NK-92 (cell line): ENCODE measurements around the gene CLEC18B.
"Not testable (repeated sequence)": the region's sequence is repeated elsewhere in the genome, so short reads cannot be mapped to it uniquely, and the experiment has no call there.

Source experiments
- DNase-seq: peaks from one replicate; lab custom pipeline; 2025; ENCODE audit not compliant: unreplicated experiment; lab: John Stamatoyannopoulos, UW

CLEC18B gene

GRCh38 chr16:74420612-74421481 lies at the start of gene CLEC18B:
Gene CLEC18B (minus strand): TSS chr16:74421478. CDS start chr16:74421270, 208 bp downstream.
- not testable (repeated sequence) for DNase-seq

GRCh38 chr16:74469946-74470478 lies 48.7 kb upstream of the CLEC18B start:
- DNase-seq, result no peak

DNA sequence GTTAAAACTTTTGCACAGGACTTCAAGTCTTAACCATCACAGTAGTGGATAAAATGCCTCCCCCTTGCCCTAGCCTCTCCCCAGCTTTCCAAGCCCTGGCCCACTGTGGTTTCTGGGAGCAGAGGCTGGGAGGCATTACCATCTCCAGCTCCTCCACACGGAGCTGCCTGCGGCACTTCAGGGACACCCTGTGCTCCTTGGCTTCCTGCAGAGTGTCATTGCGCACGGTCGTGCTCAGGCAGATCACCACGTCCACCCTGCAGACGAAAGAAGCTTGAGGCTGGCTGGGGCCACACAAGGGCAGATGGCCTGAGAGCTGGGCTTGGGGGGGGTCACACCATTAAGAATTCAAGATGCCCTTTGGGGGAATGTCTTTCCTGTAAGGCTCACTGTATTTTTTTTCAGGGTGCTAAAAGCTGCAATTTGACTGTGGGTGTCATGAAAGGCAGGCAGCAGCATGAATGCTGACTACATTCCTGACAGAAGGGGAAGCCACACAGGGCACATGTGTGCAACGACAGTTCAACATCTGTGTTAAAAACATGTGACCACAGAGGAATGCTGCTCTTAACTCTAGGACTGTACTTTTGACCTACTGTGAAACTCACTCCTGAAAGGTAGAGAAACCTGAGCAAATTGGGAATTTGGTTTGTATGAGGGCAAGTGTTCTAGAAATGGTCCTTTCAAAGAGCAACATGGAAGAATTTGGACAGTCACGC lies 47.7 kb upstream of the CLEC18B start:
- DNase-seq, result no peak

GRCh38 chr16:74466872-74467271 lies 45.6 kb upstream of the CLEC18B start:
- no peak for DNase-seq

DNA sequence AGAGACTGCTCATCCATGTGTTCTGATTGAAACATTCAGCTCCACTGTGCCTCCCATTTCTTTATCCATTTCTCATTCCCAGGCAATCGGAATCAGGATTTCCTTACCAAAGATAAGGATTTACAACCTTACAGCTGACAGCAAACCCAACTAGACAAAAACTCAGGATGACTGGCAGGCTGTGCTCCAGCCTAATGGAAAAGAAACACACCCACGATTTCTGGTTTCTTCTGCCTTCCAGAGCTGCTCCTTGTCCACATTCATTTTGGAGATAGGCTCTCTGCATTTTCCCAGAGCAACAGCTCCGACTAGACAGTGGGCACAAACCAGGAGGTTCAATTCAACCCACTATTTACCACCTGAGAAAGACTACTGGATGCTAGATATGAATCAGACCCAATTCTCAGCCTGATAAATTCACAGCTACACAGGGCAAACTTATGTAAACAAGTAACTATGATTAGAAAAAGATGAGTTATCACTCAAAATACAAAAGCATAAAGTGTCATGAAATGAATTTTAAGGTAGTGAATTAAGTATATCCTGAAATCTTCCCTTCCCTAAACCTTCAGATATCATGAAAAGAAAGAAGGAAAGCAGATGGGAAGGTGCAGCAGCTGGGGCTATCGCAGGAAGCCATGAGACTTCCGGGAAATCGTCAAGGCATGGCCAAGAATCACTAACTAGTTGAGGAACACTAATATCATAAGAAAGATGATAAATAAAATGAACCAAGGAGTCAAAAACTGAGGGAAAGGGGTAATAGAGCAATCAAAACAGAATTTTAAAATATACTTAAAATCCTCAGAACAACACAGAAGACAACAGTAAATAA lies 44.8 kb upstream of the CLEC18B start:
- DNase-seq, result no peak

GRCh38 chr16:74465281-74465680 lies 44.0 kb upstream of the CLEC18B start:
- no peak for DNase-seq

DNA sequence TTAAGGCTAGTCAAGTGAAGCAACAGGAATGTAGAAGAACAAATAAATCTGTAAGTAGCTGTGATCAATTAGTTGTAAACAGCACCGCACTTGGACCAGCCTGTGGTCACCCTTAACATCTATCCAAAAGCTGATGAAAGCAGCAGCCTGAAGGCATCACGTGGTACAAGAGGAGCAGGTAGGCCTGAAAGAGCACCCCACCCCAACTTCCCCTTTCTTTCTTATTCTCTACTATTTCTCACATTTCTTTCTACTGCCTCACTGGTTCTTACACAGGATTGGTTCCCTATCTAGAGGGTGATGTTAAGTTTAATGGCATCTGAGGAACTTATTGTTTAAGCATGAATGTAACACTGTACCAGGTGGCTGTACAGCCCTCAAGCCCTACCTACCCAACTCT lies 42.6 kb upstream of the CLEC18B start:
- DNase-seq, result no peak

- DNase-seq, result no peak
These were observed 41.1 kb upstream of the CLEC18B start for GRCh38 chr16:74462361-74462760.

DNA sequence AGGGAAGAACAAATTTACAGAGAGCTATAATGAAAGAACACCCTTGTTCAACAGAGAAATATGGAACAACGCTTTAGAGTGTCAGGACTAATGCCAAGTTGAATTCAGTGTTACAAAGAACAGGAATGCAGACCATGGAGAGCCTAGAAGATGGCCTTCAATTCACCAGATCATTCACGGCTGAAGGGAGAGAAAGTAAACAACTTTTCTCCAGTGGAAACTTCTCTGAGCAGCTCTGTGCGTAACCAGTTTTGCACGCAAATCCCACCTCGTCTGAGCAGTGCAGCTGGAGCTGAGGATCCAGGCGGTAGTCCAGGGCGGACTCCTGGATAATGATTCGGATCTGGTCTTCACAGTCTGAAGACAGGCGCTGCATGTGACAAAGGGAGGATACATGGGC lies 40.5 kb upstream of the CLEC18B start:
- no peak for DNase-seq

GRCh38 chr16:74460542-74460941 lies 39.3 kb upstream of the CLEC18B start:
- DNase-seq, result no peak

GRCh38 chr16:74456290-74456625 lies 35.0 kb upstream of the CLEC18B start:
- DNase-seq, result no peak

DNA sequence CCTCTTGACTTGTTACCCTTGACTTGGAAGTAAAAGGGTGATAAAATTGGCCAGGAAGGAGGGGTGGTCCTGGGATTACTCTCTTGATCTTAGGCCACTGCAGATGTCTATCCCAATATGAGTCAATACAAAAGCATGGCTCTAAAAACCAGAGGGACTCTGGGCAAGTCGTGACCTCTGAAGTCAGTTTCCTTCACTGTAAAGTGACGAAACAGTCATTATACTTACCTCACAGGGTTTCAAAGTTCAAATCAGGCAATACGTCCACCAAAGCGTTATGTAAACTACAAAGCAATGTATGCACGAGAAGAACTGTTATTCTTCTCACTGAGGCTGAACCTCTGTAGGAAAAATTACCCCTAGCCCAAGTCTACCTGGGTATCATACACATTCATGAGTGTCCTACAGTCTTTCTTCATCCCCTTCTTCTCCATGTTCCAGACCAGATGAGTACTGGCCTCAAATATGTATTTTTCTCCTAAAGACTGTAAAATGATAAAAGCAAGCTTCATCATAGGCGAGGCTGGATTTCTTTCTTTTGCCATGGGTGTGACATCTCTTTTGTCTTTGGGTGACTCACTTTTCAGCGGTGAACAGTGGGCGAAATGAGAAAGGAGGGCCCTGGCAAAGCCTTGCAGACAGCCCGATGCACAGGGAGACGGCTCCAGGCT lies 34.5 kb upstream of the CLEC18B start:
- no peak for DNase-seq

GRCh38 chr16:74455213-74455612 lies 33.9 kb upstream of the CLEC18B start:
- no peak for DNase-seq

- DNase-seq, result no peak
These were observed 30.9 kb upstream of the CLEC18B start for GRCh38 chr16:74451951-74452758.

GRCh38 chr16:74450967-74451760 lies 29.9 kb upstream of the CLEC18B start:
- no peak for DNase-seq

- DNase-seq, result no peak
These were observed 29.0 kb upstream of the CLEC18B start for GRCh38 chr16:74450236-74450635.

- DNase-seq, result no peak
These were observed 28.2 kb upstream of the CLEC18B start for GRCh38 chr16:74449470-74449869.

DNA sequence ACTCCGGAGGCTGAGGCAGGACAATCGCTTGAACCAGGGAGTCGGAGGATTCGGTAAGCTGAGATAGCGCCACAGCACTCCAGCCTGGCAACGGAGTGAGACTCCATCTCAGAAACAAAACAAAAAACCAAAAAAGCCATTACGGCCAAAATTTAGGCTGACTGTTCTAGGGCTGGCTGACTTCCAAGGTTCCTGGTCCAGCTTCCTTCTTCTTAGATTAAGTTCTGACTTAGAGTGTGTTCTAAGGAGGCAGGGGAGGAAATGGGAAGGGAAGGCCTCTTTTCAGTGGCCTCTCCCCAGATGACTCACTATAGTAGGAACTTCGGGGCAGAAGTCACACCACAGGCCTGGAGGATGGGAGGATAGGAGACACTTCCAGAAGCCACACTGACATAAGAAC lies 27.7 kb upstream of the CLEC18B start:
- DNase-seq, result no peak

- no peak for DNase-seq
These were observed 26.3 kb upstream of the CLEC18B start for GRCh38 chr16:74447578-74447977.
